Lower lobe of right lung (tissue), 2 donors: Measurements from ENCODE around the gene HCN1. TPM values are rescaled to one million over a fixed set of nuclear protein-coding genes. Genes with fewer than 3 reads are reported as not detected.
"Not testable (repeated sequence)": the region's sequence is repeated elsewhere in the genome, so short reads cannot be mapped to it uniquely, and the experiment has no call there.

Experiments
- ATAC-seq, 2 donors: fragments of 200-7000 bp; cut with Tn5 transposase; one replicate each; pipeline ENCODE4 v1.9.1; 2020 to 2022; ENCODE audit warnings: mild to moderate bottlenecking in 2 of 2, moderate library complexity in 2 of 2
- DNase-seq: peaks from one replicate; pipeline ENCODE4 v3.0.0-alpha.2; 2020
- H3K27ac ChIP-seq: fragments of 200-600 bp; one replicate; pipeline ENCODE4 v1.8.0; 2022
- H3K27me3 ChIP-seq: fragments of 200-600 bp; one replicate; pipeline ENCODE4 v1.8.0; 2022; ENCODE audit warnings: low read depth
- H3K36me3 ChIP-seq: fragments of 200-600 bp; one replicate; pipeline ENCODE4 v1.8.0; 2022; ENCODE audit warnings: mild to moderate bottlenecking
- H3K4me1 ChIP-seq: fragments of 200-600 bp; one replicate; pipeline ENCODE4 v1.8.0; 2022
- H3K4me3 ChIP-seq: fragments of 200-600 bp; one replicate; pipeline ENCODE4 v1.8.0; 2022; ENCODE audit warnings: mild to moderate bottlenecking
- H3K9me3 ChIP-seq: fragments of 200-600 bp; one replicate; pipeline ENCODE4 v1.8.0; 2022
- CTCF ChIP-seq: fragments of 200-600 bp; IDR thresholded peaks from one replicate; pipeline ENCODE4 v1.8.0; 2022; ENCODE audit warnings: antibody characterized with exemption, mild to moderate bottlenecking
- intact Hi-C: fragments of 100-400 bp; cut with DNase I; formaldehyde crosslinking; loops from one replicate; pipeline ENCODE4 v1.11.0; 2022
- total RNA-seq: library from RNA; stranded (reverse); fragmentation: NEBNext Ultra II Directional; extraction: Animal tissue kit (Norgen Biotek cat#: 25700); gene quantifications from one replicate; pipeline ENCODE4 v1.2.1, GENCODE V29; 2021
- donor health status: DM: no; HTN: yes; CAD: no; lungs with severe emphysema.

Gene HCN1
- total RNA-seq, 1 donor from 2014 or later, result not detected

DNA sequence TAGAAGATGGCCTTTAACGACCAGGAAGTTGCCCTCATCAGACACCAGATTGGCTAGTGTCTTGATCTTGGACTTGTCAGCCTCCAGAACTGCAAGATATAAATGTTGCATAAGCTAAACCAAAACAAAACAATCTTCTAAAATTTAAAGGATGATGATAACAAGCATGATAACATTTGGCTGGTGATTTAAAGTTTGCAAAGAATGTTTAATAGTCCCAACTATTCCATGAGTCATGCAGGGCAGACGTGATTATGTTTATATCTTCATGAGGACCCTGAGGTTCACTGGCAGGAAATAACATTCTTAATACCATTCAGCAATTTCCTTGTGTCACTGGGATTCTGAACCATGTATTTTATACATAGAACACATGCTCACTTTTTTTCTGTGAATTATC is 319.8 kb downstream of the HCN1 start:
- TF ChIP-seq CTCF, result no peak
- H3K4me3 ChIP-seq, result no peak overlapping the region

DNA sequence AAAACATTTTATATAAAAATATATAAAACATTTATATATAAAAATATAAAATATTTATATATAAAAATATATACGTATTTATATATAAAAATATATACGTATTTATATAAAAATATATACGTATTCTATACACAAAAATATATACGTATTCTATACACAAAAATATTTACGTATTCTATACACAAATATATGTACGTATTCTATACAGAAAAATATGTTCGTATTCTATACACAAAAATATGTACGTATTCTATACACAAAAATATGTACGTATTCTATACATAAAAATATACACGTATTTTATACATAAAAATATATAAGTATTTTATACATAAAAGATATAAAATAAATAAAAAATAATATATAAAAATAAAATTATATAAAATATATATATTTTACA is 323.6 kb downstream of the HCN1 start:
- no peak for TF ChIP-seq CTCF
- Histone ChIP-seq H3K9me3 (no peaks in the 10 kb centered on the region), H3K27me3 (no peaks in the 10 kb centered on the region), H3K36me3 (no peaks in the 10 kb centered on the region), H3K27ac (no peak overlapping the region), H3K4me1 (no peaks in the 10 kb centered on the region), H3K4me3 (no peak overlapping the region)
- ATAC-seq (no peak), DNase-seq (no peak)
- intact Hi-C loops, result no loop called here

More for the DNA sequence above, 319.8 kb downstream of the HCN1 start:
- ATAC-seq, result no peak
- Histone ChIP-seq H3K4me1 (no peaks in the 10 kb centered on the region), H3K27me3 (no peaks in the 10 kb centered on the region), H3K36me3 (no peaks in the 10 kb centered on the region), H3K9me3 (no peaks in the 10 kb centered on the region), H3K27ac (no peak overlapping the region)
- DNase-seq, result no peak
- intact Hi-C loops, result no loop called here

DNA sequence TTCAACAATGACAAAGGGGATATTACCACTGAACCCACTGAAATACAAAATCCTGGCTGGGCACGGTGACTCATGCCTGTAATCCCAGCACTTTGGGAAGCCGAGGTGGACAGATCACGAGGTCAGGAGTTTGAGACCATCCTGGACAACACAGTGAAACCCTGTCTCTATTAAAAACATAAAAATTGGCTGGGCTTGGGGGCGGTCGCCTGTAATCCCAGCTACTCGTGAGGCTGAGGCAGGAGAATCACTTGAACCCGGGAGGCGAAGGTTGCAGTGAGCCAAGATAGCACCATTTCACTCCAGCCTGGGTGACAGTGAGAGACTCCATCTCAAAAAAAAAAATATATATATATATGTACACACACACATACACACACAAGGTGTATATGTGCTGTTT is 324.8 kb downstream of the HCN1 start:
- H3K36me3 ChIP-seq, ATAC-seq, DNase-seq, H3K27me3 ChIP-seq, H3K4me1 ChIP-seq, intact Hi-C loops, H3K9me3 ChIP-seq, H3K4me3 ChIP-seq, H3K27ac ChIP-seq: not testable (repeated sequence)

DNA sequence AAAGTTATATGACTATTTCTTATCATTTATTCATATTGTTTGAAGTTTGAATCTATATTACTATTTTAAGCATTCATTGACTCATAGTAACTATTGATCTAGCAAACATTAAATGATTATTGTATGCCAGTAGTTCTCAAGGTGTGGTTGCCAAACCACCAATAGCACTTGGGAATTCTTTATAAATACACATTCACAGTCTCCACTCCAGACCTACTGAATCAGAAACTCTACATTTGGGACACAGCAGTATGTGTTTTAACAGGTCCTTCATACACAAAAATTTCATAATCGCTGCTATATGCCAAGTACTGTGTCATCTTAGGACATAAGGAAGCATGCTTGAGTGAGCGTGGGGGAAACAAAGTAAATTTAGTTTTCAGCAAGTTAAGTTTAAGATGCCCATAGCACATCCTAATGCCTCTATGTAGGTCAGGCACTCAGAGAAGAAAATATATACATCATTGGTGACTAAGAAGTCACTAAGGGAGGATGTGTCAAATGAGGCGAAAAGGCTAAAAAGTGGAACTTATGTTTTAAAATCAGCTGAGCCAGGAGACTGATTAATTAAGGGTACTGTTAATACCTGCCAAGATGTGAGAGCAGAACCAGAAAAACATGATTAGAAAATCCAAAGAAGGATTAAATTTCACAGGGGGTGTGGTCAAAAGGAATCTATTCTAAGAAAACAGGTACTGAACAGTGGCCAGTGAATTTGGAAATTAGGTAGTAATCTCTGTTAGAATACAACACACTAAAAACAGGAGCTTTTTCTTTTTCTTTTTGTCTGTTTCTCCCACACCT is 340.8 kb downstream of the HCN1 start:
- no peaks in the 10 kb centered on the region for H3K9me3 ChIP-seq
- DNase-seq, result no peak
- no peak for TF ChIP-seq CTCF
- H3K36me3 ChIP-seq, result no peaks in the 10 kb centered on the region
- no peak overlapping the region for H3K27ac ChIP-seq
- ATAC-seq, result no peak
- H3K27me3 ChIP-seq, result no peaks in the 10 kb centered on the region
- no peaks in the 10 kb centered on the region for H3K4me1 ChIP-seq
- H3K4me3 ChIP-seq, result no peak overlapping the region
- intact Hi-C loops, result no loop called here

GRCh38 chr5:45336464-45336863 is 359.7 kb downstream of the HCN1 start:
- Histone ChIP-seq H3K27me3 (no peaks in the 10 kb centered on the region), H3K4me1 (no peaks in the 10 kb centered on the region), H3K27ac (no peak overlapping the region), H3K4me3 (no peak overlapping the region), H3K36me3 (no peaks in the 10 kb centered on the region), H3K9me3 (no peaks in the 10 kb centered on the region)
- no peak for ATAC-seq
- intact Hi-C loops, result no loop called here
- TF ChIP-seq CTCF, result no peak
- DNase-seq, result no peak

- ATAC-seq (no peak), DNase-seq (no peak)
- Histone ChIP-seq H3K27me3 (no peaks in the 10 kb centered on the region), H3K36me3 (no peaks in the 10 kb centered on the region), H3K9me3 (no peaks in the 10 kb centered on the region), H3K4me1 (no peaks in the 10 kb centered on the region), H3K4me3 (no peak overlapping the region), H3K27ac (no peak overlapping the region)
- intact Hi-C loops, result no loop called here
- TF ChIP-seq CTCF, result no peak
These were observed 360.2 kb downstream of the HCN1 start for GRCh38 chr5:45335978-45336377.
